Adipose tissue (tissue), 3 donors: ENCODE measurements around the gene FTH1. TPM values are rescaled to one million over a fixed set of nuclear protein-coding genes. Genes with fewer than 3 reads are reported as not detected.
A peak's percentile ranks its signal among the peaks of the same experiment; 100 is the strongest.

Source experiments
- H3K27ac ChIP-seq: one replicate; pipeline ENCODE4 v1.5.1; 2013; ENCODE audit warnings: low read depth, low read length
- WGBS, 3 donors: extraction: QIAGEN DNeasy Blood & Tissue Kit; methylation state at CpG; one replicate each; pipeline ENCODE4 v1.1.7; 2013; 5-methylcytosine and 5-hydroxymethylcytosine counted together
- polyA plus RNA-seq, 3 donors: library from polyadenylated mRNA; stranded (reverse); fragments of 200-250 nt; gene quantifications; one replicate each; pipeline ENCODE4 v1.2.3, GENCODE V29; 2013
- donor health status: healthy with polysubstance abuse.
- donor health status: Bipolar disorder and iron deficiency.
- donor health status: healthy.

Gene FTH1
- polyA plus RNA-seq, 3 donors = 2,935 to 16,025 (median 7,473) TPM

GRCh38 chr11:61983419-61983818 lies 16.0 kb upstream of the FTH1 start:
- no peak overlapping the region for H3K27ac ChIP-seq
- 50 to 96% (median 78%) methylated on average over 1 of the region's 1 CpG for WGBS, 3 donors

GRCh38 chr11:61980783-61981541 lies 13.5 kb upstream of the FTH1 start:
- WGBS, 3 donors = 57 to 86% (median 82%) methylated on average over 10 of the region's 10 CpGs
- H3K27ac ChIP-seq = no peak overlapping the region

GRCh38 chr11:61978703-61979661 lies 11.5 kb upstream of the FTH1 start:
- 56 to 73% (median 65%) methylated on average over 17 of the region's 17 CpGs for WGBS, 3 donors
- no peak overlapping the region for H3K27ac ChIP-seq

GRCh38 chr11:61976813-61977475 lies 9.5 kb upstream of the FTH1 start:
- H3K27ac ChIP-seq = no peak overlapping the region
- WGBS, 3 donors = 41 to 89% (median 74%) methylated on average over 7 of the region's 7 CpGs

- no peak overlapping the region for H3K27ac ChIP-seq
- 44 to 88% (median 82%) methylated on average over 8 of the region's 8 CpGs for WGBS, 3 donors
Measured at GRCh38 chr11:61976420-61976800, 9.0 kb upstream of the FTH1 start.

GRCh38 chr11:61975638-61976419 lies 8.4 kb upstream of the FTH1 start:
- H3K27ac ChIP-seq = no peak overlapping the region
- 41 to 79% (median 78%) methylated on average over 15 of the region's 15 CpGs for WGBS, 3 donors

- H3K27ac ChIP-seq = no peak overlapping the region
- 28 to 74% (median 74%) methylated on average over 14 of the region's 14 CpGs for WGBS, 3 donors
Measured at GRCh38 chr11:61974766-61975631, 7.6 kb upstream of the FTH1 start.

GRCh38 chr11:61973476-61974162 lies 6.2 kb upstream of the FTH1 start:
- 46 to 71% (median 65%) methylated on average over 10 of the region's 10 CpGs for WGBS, 3 donors
- H3K27ac ChIP-seq = peak overlapping the region; percentile 12

GRCh38 chr11:61972672-61973475 lies 5.4 kb upstream of the FTH1 start:
- WGBS, 3 donors = 20 to 52% (median 46%) methylated on average over 11 of the region's 11 CpGs
- peak overlapping the region; percentile 88 for H3K27ac ChIP-seq

GRCh38 chr11:61972112-61972671 lies 4.8 kb upstream of the FTH1 start:
- 29 to 47% (median 38%) methylated on average over 7 of the region's 7 CpGs for WGBS, 3 donors
- peak overlapping the region; percentile 88 for H3K27ac ChIP-seq

- whole genome bisulfite sequencing, 3 donors = 16 to 21% (median 19%) methylated on average over 16 of the region's 16 CpGs
- H3K27ac ChIP-seq = peak overlapping the region; percentile 88
Measured at GRCh38 chr11:61971248-61972111, 4.0 kb upstream of the FTH1 start.

- whole genome bisulfite sequencing, 3 donors = 83 to 91% (median 89%) methylated on average over 2 of the region's 2 CpGs
- no peak overlapping the region for H3K27ac ChIP-seq
Measured at GRCh38 chr11:61969838-61970662, 2.6 kb upstream of the FTH1 start.

- 93 to 94% (median 94%) methylated on average over 7 of the region's 7 CpGs for WGBS, 3 donors
- H3K27ac ChIP-seq = no peak overlapping the region
Measured at GRCh38 chr11:61969391-61969758, 1.9 kb upstream of the FTH1 start.

GRCh38 chr11:61968758-61969390 lies 1.4 kb upstream of the FTH1 start:
- H3K27ac ChIP-seq = no peak overlapping the region
- 91 to 94% (median 93%) methylated on average over 16 of the region's 16 CpGs for WGBS, 3 donors
